Regular cardiac myocyte (primary cell): Measurements from ENCODE around the gene TRIM9. TPM values are rescaled to one million over a fixed set of nuclear protein-coding genes. Genes with fewer than 3 reads are reported as not detected.

Experiments used
- total RNA-seq: library from RNA; depleted of rRNA; stranded (reverse); fragments of >200 nt; gene quantifications from 2 replicates; pipeline ENCODE4 v1.2.3, GENCODE V29; 2014

Gene TRIM9
- total RNA-seq, result under 0.01 and 0.28 TPM in 2 replicates

GRCh38 chr14:51094901-51095853, at the start of gene TRIM9:
TRIM9 (minus strand) TSS chr14:51095105; CDS start chr14:51094939, 166 bp downstream.

GRCh38 chr14:50943943-50944646, 150.8 kb downstream of the TRIM9 start, which contains the start of gene PYGL:
PYGL (minus strand) TSS chr14:50944483; CDS start chr14:50944403, 80 bp downstream.

Other genes with a start within 250 kb of the TRIM9 start
- gene ABHD12B, start 223.1 kb downstream of the TRIM9 start, total RNA-seq, result not detected in 2 replicates
- 93.7 and 110 TPM in 2 replicates for gene PYGL, start 150.6 kb downstream of the TRIM9 start, total RNA-seq
- gene TMX1, start 145.1 kb upstream of the TRIM9 start, total RNA-seq, result 69.6 and 87.2 TPM in 2 replicates